ENCODE data around the gene LIX1. TPM values are rescaled to one million over a fixed set of nuclear protein-coding genes. Genes with fewer than 3 reads are reported as not detected.
"Not testable (repeated sequence)": the region's sequence is repeated elsewhere in the genome, so short reads cannot be mapped to it uniquely, and the experiment has no call there.

Gene LIX1
- total RNA-seq: 1 to 10 TPM in 1 of 2 donors, under 1 TPM in 1; 0.97 to 1.0 TPM

DNA sequence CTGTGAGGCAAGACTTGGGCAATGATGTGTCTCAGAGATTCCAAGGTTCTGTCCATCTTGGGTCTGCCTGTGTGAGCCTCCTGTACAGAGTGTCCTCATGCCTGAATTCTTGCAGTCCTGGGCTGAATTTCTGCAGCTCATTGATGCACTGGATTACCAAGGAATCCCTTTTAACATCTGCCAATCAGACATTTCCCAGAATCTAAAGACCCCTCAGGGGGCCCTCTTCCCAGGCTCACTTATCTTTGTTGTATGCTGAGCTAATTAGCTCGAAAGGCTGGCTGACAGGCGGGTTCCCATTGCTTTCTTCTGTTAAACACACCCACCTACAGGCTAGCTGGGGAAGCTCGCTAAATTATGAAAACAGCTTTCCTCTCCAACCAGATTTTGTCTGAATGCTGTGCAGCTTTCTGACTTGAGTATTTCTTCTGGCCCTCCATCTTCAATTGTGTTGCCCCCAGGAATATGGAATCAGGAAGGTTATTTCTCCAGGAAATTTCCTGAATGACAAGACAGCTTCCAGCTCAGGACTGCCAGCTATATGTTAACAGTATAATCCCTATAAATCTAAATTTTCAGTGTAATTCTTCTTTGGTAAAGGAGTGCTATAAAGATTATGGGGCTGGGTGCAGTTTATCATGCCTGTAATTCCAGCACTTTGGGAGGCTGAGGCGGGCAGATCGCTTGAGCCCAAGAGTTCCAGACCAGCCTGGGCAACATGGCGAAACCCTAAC lies at the start of gene LIX1:
Gene LIX1, minus strand, starts transcription at position 91 of the 734 bp plus-strand sequence. Its CDS starts 35 bp downstream, at position 56.
- H3K4me1 ChIP-seq (replicated peaks): no peaks in the 10 kb centered on the region
- DNase-seq (ENCODE audit: low spot score): peak; percentile 20
- no peaks in the 10 kb centered on the region for H3K27me3 ChIP-seq (replicated peaks; ENCODE audit: insufficient read depth)
- H3K27ac ChIP-seq: no peak within 1 kb of the TSS
- no peaks in the 10 kb centered on the region for H3K9me3 ChIP-seq
- intact Hi-C loops (cut with DNase I): no loop called here
- 44% methylated on average over 6 of the region's 6 CpGs for WGBS
- TF ChIP-seq, protein P1, sequence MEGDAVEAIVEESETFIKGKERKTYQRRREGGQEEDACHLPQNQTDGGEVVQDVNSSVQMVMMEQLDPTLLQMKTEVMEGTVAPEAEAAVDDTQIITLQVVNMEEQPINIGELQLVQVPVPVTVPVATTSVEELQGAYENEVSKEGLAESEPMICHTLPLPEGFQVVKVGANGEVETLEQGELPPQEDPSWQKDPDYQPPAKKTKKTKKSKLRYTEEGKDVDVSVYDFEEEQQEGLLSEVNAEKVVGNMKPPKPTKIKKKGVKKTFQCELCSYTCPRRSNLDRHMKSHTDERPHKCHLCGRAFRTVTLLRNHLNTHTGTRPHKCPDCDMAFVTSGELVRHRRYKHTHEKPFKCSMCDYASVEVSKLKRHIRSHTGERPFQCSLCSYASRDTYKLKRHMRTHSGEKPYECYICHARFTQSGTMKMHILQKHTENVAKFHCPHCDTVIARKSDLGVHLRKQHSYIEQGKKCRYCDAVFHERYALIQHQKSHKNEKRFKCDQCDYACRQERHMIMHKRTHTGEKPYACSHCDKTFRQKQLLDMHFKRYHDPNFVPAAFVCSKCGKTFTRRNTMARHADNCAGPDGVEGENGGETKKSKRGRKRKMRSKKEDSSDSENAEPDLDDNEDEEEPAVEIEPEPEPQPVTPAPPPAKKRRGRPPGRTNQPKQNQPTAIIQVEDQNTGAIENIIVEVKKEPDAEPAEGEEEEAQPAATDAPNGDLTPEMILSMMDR (IDR thresholded peaks at IDR 0.05): peak in 3 of 4 experiments; percentile 31 to 51 (median 50)
- no peak for TF ChIP-seq POLR2AphosphoS5 (IDR thresholded peaks at IDR 0.05)
- H3K36me3 ChIP-seq: no peaks in the 10 kb centered on the region
- no peak within 1 kb of the TSS for H3K4me3 ChIP-seq

DNA sequence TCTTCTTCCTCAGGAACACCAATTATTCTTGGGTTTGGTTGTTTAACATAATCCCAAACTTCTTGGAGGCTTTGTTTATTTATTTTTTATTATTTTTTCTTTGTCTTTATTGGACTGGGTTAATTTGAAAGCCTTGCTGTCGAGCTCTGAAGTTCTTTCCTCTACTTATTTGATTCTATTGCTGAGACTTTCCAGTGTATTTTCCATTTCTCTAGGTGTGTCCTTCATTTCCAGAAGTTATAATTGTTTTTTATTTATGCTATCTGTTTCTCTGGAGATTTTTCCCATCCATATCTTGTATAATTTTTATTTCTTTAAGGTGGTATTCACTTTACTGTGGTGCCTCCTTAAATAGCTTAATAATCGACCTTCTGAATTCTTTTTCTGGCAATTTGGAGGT lies 49.5 kb upstream of the LIX1 start:
- TF ChIP-seq POLR2AphosphoS5 (IDR thresholded peaks at IDR 0.05): no peak
- TF ChIP-seq, protein P1 (IDR thresholded peaks at IDR 0.05): no peak
- Histone ChIP-seq H3K4me3 (no peak overlapping the region), H3K4me1 (replicated peaks) (no peaks in the 10 kb centered on the region), H3K9me3 (no peaks in the 10 kb centered on the region), H3K27ac (no peak overlapping the region), H3K36me3 (no peaks in the 10 kb centered on the region), H3K27me3 (replicated peaks; ENCODE audit: insufficient read depth) (no peaks in the 10 kb centered on the region)
- intact Hi-C loops (cut with DNase I): no loop called here
- 86% methylated on average over 2 of the region's 2 CpGs for WGBS
- no peak for DNase-seq (ENCODE audit: low spot score)

DNA sequence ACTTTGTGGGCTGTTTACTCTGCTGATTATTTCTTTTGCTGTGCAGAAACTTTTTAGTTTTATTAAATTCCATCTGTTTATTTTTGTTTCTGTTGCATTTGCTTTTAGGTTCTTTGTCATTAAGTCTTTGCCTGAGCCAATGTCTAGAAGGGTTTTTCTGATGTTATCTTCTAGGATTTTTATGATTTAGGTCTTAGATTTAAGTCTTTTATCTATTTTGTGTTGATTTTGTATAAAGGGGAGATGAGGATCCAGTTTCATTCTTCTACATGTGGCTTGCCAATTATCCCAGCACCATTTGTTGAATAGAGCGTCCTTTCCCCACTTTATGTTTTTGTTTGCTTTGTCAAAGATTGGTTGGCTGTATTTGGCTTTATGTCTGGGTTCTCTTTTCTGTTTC lies 47.1 kb upstream of the LIX1 start:
- WGBS: 66% methylated on average over 1 of the region's 1 CpG
- not testable (repeated sequence) for DNase-seq (ENCODE audit: low spot score); H3K27me3 ChIP-seq (replicated peaks; ENCODE audit: insufficient read depth); H3K4me1 ChIP-seq (replicated peaks); H3K36me3 ChIP-seq; H3K4me3 ChIP-seq; H3K27ac ChIP-seq; H3K9me3 ChIP-seq
- intact Hi-C loops (cut with DNase I): loop anchor here (10.0 kb wide), 1 partner anchor 1585 kb away; the partner anchor contains the start of gene RGMB

DNA sequence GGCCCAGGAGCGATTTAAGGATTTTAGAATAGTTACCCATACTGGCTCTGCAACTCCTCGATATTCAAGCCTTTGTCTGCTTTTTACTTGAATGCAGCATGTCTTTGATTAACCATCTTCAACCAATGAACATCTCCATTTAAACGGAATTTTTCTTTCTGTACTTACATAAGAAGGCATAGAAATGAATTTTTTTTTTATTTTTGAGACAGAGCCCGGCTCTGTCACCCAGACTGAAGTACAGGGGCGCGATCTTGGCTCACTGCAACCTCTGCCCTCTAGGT lies 41.5 kb upstream of the LIX1 start:
- H3K36me3 ChIP-seq: no peaks in the 10 kb centered on the region
- H3K27me3 ChIP-seq (replicated peaks; ENCODE audit: insufficient read depth): no peaks in the 10 kb centered on the region
- H3K27ac ChIP-seq: peak overlapping the region; percentile 90 to 92
- DNase-seq (ENCODE audit: low spot score): no peak
- peaks cover 9% of the 10 kb centered on the region for H3K4me1 ChIP-seq (replicated peaks)
- TF ChIP-seq, protein P1 (IDR thresholded peaks at IDR 0.05): no peak
- TF ChIP-seq POLR2A (IDR thresholded peaks at IDR 0.05) (no peak), POLR2AphosphoS5 (IDR thresholded peaks at IDR 0.05) (no peak)
- WGBS: 54% methylated on average over 6 of the region's 6 CpGs
- intact Hi-C loops (cut with DNase I): loop anchor here (10.0 kb wide), 1 partner anchor 1591 kb away; the partner anchor contains the start of gene RGMB
- no peaks in the 10 kb centered on the region for H3K9me3 ChIP-seq
- peak overlapping the region; percentile 64 to 74 for H3K4me3 ChIP-seq

DNA sequence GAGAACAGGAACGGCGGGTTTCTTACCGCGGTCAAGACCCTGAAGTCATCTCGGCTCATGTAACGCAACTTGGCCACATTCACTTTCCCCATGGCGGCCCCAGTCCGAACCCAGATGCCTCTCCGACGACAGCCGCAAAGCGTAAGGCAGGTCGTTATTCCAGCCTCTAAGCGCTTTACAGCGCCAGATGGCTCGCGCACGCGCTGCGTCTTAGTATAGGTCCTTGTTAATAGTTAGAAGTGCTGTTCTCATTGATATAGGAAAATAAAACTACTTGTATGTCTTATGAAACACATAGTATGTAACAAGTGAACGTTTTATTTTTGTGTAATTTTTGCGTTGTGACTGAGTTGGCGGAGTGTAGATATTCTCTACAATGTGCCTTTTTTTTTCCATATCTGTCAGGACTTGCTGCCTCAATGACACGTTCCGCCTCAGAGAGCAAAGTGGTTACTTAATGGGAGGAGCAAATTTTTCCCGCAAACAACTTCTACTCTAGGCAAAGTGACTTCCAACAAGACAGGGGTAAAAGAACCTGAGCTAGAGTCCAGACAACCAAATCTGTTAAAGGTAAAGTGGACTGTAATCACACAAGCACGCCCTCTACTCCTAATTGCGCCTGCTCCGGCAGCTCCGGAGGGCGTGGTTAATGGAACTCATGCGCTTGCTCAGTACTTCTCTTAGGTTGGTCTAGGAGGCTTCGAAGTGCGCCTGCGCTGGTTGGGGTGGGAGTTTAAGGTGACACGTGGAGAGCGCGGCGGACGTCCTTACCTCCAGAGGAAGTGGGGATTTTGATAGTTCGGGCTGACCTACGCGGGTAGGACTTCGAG lies 40.9 kb upstream of the LIX1 start, which contains the start of gene RIOK2:
Gene RIOK2, minus strand, starts transcription at position 148 of the 830 bp plus-strand sequence. Its CDS starts 56 bp downstream, at position 92.
- under 1% methylated on average over 44 of the region's 44 CpGs for WGBS
- Histone ChIP-seq H3K9me3 (no peaks in the 10 kb centered on the region), H3K27me3 (replicated peaks; ENCODE audit: insufficient read depth) (no peaks in the 10 kb centered on the region), H3K36me3 (no peaks in the 10 kb centered on the region), H3K27ac (peak within 1 kb of the TSS; percentile 90 to 92), H3K4me1 (replicated peaks) (peaks cover 9% of the 10 kb centered on the region), H3K4me3 (peak within 1 kb of the TSS; percentile 64 to 74)
- TF ChIP-seq, protein P1 (IDR thresholded peaks at IDR 0.05): peak in 1 of 4 experiments; percentile 18
- TF ChIP-seq POLR2AphosphoS5 (IDR thresholded peaks at IDR 0.05): peak; percentile 87
- TF ChIP-seq POLR2A (IDR thresholded peaks at IDR 0.05): peak; percentile 43
- intact Hi-C loops (cut with DNase I): loop anchor here (10.0 kb wide), 1 partner anchor 1591 kb away; the partner anchor contains the start of gene RGMB
- peak; percentile 87 for DNase-seq (ENCODE audit: low spot score)

Measured in prostate gland (tissue), 2 donors.